GM21390 (cell line): Measurements from ENCODE around the gene MACROH2A2.
"Not testable (repeated sequence)": the region's sequence is repeated elsewhere in the genome, so short reads cannot be mapped to it uniquely, and the experiment has no call there.

Source experiments
- ATAC-seq: cut with Tn5 transposase; IDR thresholded peaks from one replicate; pipeline ENCODE4 v1.9.1; 2021; ENCODE audit not compliant: unreplicated experiment

The MACROH2A2 gene

DNA sequence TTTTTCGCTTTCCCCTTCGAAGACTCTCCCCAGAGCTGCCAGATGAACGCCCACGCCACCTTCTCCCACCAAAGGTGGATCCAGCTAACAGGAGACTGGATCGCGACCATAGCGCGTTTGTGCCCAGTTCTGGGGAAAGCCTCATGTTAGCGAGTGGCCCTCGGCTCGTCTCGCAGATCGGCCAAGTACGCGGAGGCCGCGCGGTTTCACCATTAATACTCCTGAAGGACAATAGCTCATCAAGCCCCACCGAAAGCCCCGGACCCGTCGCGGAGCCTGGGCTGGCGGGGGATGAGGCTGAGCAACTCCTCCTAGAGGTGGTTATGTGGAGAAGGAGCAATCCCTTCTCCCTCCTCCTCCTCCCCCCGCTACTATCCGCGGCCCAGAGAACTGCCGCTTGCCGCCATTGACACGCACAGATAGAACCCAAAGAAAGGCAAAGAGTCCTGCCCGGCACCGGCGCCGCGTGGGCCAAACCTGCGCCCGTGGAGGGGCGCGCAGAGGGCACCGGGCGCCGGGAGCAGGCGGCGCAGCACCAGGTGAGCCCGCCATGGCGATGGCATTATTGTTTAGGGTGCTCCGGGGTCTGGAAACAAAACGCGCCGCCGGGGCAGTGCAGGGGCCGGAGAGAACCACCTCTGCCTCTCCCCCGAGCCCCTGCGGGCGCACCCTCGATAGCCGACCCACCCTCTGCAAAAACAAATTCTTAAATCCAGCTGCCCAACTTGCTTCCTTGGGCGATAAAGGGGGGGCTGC lies at the start of gene MACROH2A2:
Gene MACROH2A2 (plus strand): TSS at position 385 of the 756 bp plus-strand sequence. CDS start 22,813 bp downstream, outside the sequence.
- no peak for ATAC-seq

GRCh38 chr10:70007116-70007820 lies 45.4 kb upstream of the MACROH2A2 start:
- no peak for ATAC-seq

GRCh38 chr10:70031215-70031614 lies 21.4 kb upstream of the MACROH2A2 start:
- no peak for ATAC-seq

DNA sequence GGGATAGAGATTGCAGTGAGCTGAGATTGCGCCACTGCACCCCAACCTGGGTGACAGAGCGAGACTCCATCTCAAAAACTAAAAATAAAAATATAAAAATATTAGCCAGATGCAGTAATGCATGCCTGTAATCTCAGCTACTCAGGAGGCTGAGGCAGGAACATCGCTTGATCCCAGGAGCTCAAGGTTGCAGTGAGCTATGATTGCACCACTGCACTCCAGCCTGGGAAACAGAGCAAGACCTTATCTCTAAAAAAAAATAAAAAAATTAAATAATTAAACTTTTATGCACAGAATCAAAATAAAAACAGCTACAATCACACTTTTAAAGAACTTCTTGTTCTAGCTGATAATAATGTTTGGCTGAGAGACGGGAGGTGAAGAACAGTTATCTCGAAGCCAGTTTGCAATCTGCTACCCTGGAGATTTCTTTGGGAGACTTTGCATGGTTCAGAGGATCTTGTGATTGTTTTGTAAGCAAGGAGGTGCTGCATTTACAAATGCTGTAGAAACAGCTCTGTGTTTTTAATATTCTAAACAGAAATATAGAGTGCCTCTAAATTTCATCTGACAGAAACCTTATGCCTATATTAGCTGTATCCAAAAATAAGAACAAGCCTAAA lies 19.9 kb upstream of the MACROH2A2 start:
- ATAC-seq = no peak

GRCh38 chr10:70034232-70034631 lies 18.4 kb upstream of the MACROH2A2 start:
- ATAC-seq = no peak

- ATAC-seq = no peak
Observed at GRCh38 chr10:70035531-70035930, 17.1 kb upstream of the MACROH2A2 start.

- no peak for ATAC-seq
Observed at GRCh38 chr10:70038923-70039322, 13.7 kb upstream of the MACROH2A2 start.

- no peak for ATAC-seq
Observed at GRCh38 chr10:70041016-70041415, 11.6 kb upstream of the MACROH2A2 start.

GRCh38 chr10:70041739-70042138 lies 10.9 kb upstream of the MACROH2A2 start:
- ATAC-seq = not testable (repeated sequence)

DNA sequence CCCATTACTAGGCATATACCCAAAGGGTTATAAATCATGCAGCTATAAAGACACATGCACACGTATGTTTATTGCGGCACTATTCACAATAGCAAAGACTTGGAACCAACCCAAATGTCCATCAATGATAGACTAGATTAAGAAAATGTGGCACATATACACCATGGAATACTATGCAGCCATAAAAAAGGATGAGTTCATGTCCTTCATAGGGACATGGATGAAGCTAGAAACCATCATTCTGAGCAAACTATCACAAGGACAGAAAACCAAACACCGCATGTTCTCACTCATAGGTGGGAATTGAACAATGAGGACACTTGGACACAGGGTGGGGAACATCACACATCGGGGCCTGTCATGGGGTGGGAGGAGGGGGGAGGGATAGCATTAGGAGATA lies 5.6 kb upstream of the MACROH2A2 start:
- not testable (repeated sequence) for ATAC-seq

- no peak for ATAC-seq
Observed at GRCh38 chr10:70048030-70048723, 4.5 kb upstream of the MACROH2A2 start.

- no peak for ATAC-seq
Observed at GRCh38 chr10:70051848-70052247, 798 bp upstream of the MACROH2A2 start.

GRCh38 chr10:70053218-70053840 lies 683 bp downstream of the MACROH2A2 start:
- no peak for ATAC-seq

- ATAC-seq = no peak
Observed at GRCh38 chr10:70053841-70054288, 1.2 kb downstream of the MACROH2A2 start.

- ATAC-seq = no peak
Observed at GRCh38 chr10:70054902-70055301, 2.3 kb downstream of the MACROH2A2 start.

- no peak for ATAC-seq
Observed at GRCh38 chr10:70055550-70055949, 2.9 kb downstream of the MACROH2A2 start.

GRCh38 chr10:70057306-70057705 lies 4.7 kb downstream of the MACROH2A2 start:
- ATAC-seq = no peak

GRCh38 chr10:70060389-70060788 lies 7.7 kb downstream of the MACROH2A2 start:
- no peak for ATAC-seq

- no peak for ATAC-seq
Observed at GRCh38 chr10:70063418-70064098, 10.9 kb downstream of the MACROH2A2 start.

DNA sequence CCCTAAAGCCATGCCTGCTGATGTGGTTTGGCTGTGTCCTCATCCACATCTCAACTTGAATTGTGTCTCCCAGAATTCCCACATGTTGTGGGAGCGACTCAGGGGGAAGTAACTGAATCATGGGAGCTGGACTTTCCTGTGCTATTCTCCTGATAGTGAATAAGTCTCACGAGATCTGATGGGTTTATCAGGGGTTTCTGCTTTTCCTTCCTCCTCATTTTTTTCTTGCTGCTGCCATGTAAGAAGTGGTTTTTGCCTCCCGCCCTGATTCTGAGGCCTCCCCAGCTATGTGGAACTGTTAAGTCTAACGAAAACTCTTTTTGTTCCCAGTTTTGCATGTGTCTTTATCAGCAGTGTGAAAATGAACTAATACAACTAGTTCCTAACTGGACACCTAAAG lies 11.8 kb downstream of the MACROH2A2 start:
- ATAC-seq = no peak
